IMR-90 (cell line): ENCODE results near the gene AGO1. TPM values are rescaled to one million over a fixed set of nuclear protein-coding genes. Genes with fewer than 3 reads are reported as not detected.

Experiments used
- ATAC-seq: fragments of 200-7000 bp; cut with Tn5 transposase; 2 replicates; pipeline ENCODE4 v1.9.1; 2020; ENCODE audit warnings: low read depth, mild to moderate bottlenecking, moderate library complexity
- BruUV-seq: library from RNA; stranded (reverse); fragments of 400-500 nt; replicated peaks from 2 replicates; lab custom pipeline; 2021; lab: Mats Ljungman, UMichigan
- CTCF ChIA-PET: fragments of 300-600 bp; formaldehyde crosslinking; extraction: SDS; loops from one replicate; lab custom pipeline; 2021; ENCODE audit warnings: antibody characterized with exemption; lab: Yijun Ruan, JAX
- POLR2A ChIA-PET: fragments of 300-600 bp; sonication (Branson Sonifier 250); formaldehyde crosslinking; loops from one replicate; lab custom pipeline; 2022; ENCODE audit warnings: antibody characterized with exemption; ENCODE audit not compliant: unreplicated experiment; lab: Charles Lee
- DNase-seq: peaks from one replicate; pipeline ENCODE4 v3.0.0; 2013
- H2AFZ ChIP-seq: replicated peaks from 2 replicates; pipeline ENCODE3; 2013; ENCODE audit warnings: low read length, mild to moderate bottlenecking; ENCODE audit not compliant: poor library complexity
- H2AK5ac ChIP-seq: 2 replicates; pipeline ENCODE4 v1.6.1; 2013; ENCODE audit warnings: low read depth, low read length, inconsistent platforms
- H2AK9ac ChIP-seq: replicated peaks from 2 replicates; pipeline ENCODE3; 2013; ENCODE audit warnings: mild to moderate bottlenecking, low read depth, low read length, moderate library complexity; ENCODE audit not compliant: poor library complexity
- H2BK120ac ChIP-seq: 2 replicates; pipeline ENCODE4 v1.6.1; 2013; ENCODE audit warnings: low read depth, low read length, inconsistent platforms
- H2BK15ac ChIP-seq: 3 replicates; pipeline ENCODE4 v1.6.1; 2013; ENCODE audit warnings: low read depth, low read length, inconsistent platforms
- H2BK20ac ChIP-seq: 2 replicates; pipeline ENCODE4 v1.6.1; 2013; ENCODE audit warnings: low read depth, mild to moderate bottlenecking, inconsistent platforms, low read length, moderate library complexity
- H2BK5ac ChIP-seq: 2 replicates; pipeline ENCODE4 v1.6.1; 2013; ENCODE audit warnings: mild to moderate bottlenecking, low read depth, low read length, inconsistent platforms; ENCODE audit not compliant: poor library complexity, severe bottlenecking
- H3K14ac ChIP-seq: replicated peaks from 2 replicates; pipeline ENCODE4 v1.6.1; 2013; ENCODE audit warnings: low read depth, low read length, inconsistent platforms
- H3K18ac ChIP-seq: 2 replicates; pipeline ENCODE4 v1.6.1; 2013; ENCODE audit warnings: low read depth, low read length, control low read depth
- H3K23ac ChIP-seq: 2 replicates; pipeline ENCODE4 v1.6.1; 2013; ENCODE audit warnings: low read depth, low read length, inconsistent platforms
- H3K27ac ChIP-seq: 2 replicates; pipeline ENCODE4 v1.5.1; 2013; ENCODE audit warnings: mild to moderate bottlenecking, control low read depth, low read length; ENCODE audit not compliant: insufficient read depth
- H3K27me3 ChIP-seq: 2 replicates; pipeline ENCODE4 v1.6.1; 2013; ENCODE audit warnings: low read length; ENCODE audit not compliant: control insufficient read depth, insufficient read depth
- H3K36me3 ChIP-seq: 2 replicates; pipeline ENCODE4 v1.6.1; 2013; ENCODE audit warnings: low read length, mixed read lengths; ENCODE audit not compliant: control insufficient read depth, insufficient read depth
- H3K4ac ChIP-seq: 2 replicates; pipeline ENCODE4 v1.6.1; 2013; ENCODE audit warnings: low read depth, low read length, inconsistent platforms
- H3K4me1 ChIP-seq: 2 replicates; pipeline ENCODE4 v1.6.1; 2013; ENCODE audit warnings: low read length, mixed read lengths; ENCODE audit not compliant: control insufficient read depth, insufficient read depth
- H3K4me2 ChIP-seq: 2 replicates; pipeline ENCODE4 v1.6.1; 2013; ENCODE audit warnings: low read depth, mild to moderate bottlenecking, control low read depth, low read length, moderate library complexity
- H3K4me3 ChIP-seq: 2 replicates; pipeline ENCODE4 v1.5.1; 2013; ENCODE audit warnings: low read depth, mild to moderate bottlenecking, control low read depth, low read length, moderate library complexity; ENCODE audit not compliant: insufficient read depth
- H3K56ac ChIP-seq: 2 replicates; pipeline ENCODE4 v1.6.1; 2013; ENCODE audit warnings: low read length, inconsistent platforms; ENCODE audit not compliant: insufficient read depth; ENCODE audit errors: extremely low read depth
- H3K79me1 ChIP-seq, 2 experiments: 2 replicates each; pipeline ENCODE4 v1.6.1; 2013; ENCODE audit warnings: low read length in 2 of 2, inconsistent platforms in 1 of 2, low read depth in 1 of 2
- H3K9ac ChIP-seq: 2 replicates; pipeline ENCODE4 v1.6.1; 2013; ENCODE audit warnings: low read depth, low read length, control low read depth
- H3K9me1 ChIP-seq: 2 replicates; pipeline ENCODE4 v1.6.1; 2013; ENCODE audit warnings: low read length, inconsistent platforms; ENCODE audit not compliant: insufficient read depth
- H3K9me3 ChIP-seq: 2 replicates; pipeline ENCODE4 v1.6.1; 2013; ENCODE audit warnings: low read length; ENCODE audit not compliant: control insufficient read depth, insufficient read depth
- H4K20me1 ChIP-seq: 2 replicates; pipeline ENCODE4 v1.6.1; 2013; ENCODE audit warnings: low read length, inconsistent platforms; ENCODE audit not compliant: insufficient read depth
- H4K5ac ChIP-seq: 2 replicates; pipeline ENCODE4 v1.6.1; 2013; ENCODE audit warnings: mild to moderate bottlenecking, low read depth, low read length, control low read depth
- H4K8ac ChIP-seq, 2 experiments: 2 replicates each; pipeline ENCODE4 v1.6.1; 2013; ENCODE audit warnings: low read depth in 2 of 2, low read length in 2 of 2, control low read depth in 1 of 2, inconsistent platforms in 1 of 2
- H4K91ac ChIP-seq: 2 replicates; pipeline ENCODE4 v1.6.1; 2013; ENCODE audit warnings: low read depth, low read length, inconsistent platforms; ENCODE audit not compliant: insufficient read depth
- POLR2A ChIP-seq: IDR thresholded peaks from 2 replicates; pipeline ENCODE4 v1.6.1; 2012; ENCODE audit warnings: mild to moderate bottlenecking, low read depth, low read length
- RAD21 ChIP-seq: IDR thresholded peaks from 2 replicates; pipeline ENCODE4 v1.6.1; 2012; ENCODE audit warnings: low read length, improper control_type of control experiment
- RFX5 ChIP-seq: IDR thresholded peaks from 2 replicates; pipeline ENCODE4 v1.8.0; 2012; ENCODE audit warnings: low read depth, mild to moderate bottlenecking, low read length, moderate library complexity
- WGBS, 2 experiments: methylation state at CpG; one replicate each; pipeline versions ENCODE4 v1.1.5 to v1.1.7; 2013; ENCODE audit warnings: missing lambda C conversion rate in 2 of 2; ENCODE audit not compliant: insufficient read length in 1 of 2; ENCODE audit errors: extremely low coverage in 2 of 2; 5-methylcytosine and 5-hydroxymethylcytosine counted together
- dilution Hi-C: fragments of 300-500 bp; cut with HindIII; formaldehyde crosslinking; loops from one replicate; pipeline ENCODE4 v1.14.3; 2018; ENCODE audit warnings: low sequenced_read_pairs; ENCODE audit not compliant: unreplicated experiment
- in situ Hi-C: fragments of 300-500 bp; cut with MboI; formaldehyde crosslinking; loops from 3 replicates; pipeline ENCODE4 v1.14.3; 2019; ENCODE audit warnings: low sequenced_read_pairs, inconsistent platforms, mixed read lengths
- intact Hi-C: fragments of 100-400 bp; cut with micrococcal nuclease; formaldehyde crosslinking; loops from 2 replicates; pipeline ENCODE4 v1.10.0; 2022
- polyA plus RNA-seq, 3 experiments: library from polyadenylated mRNA; depleted of rRNA; stranded (reverse); fragments of >200 nt; gene quantifications; 2 replicates each; pipeline ENCODE4 v1.2.3, GENCODE V29; 2012; ENCODE audit warnings: low replicate concordance in 1 of 3
- total RNA-seq: library from RNA; depleted of rRNA; stranded (reverse); fragments of >200 nt; gene quantifications from 2 replicates; pipeline ENCODE4 v1.2.3, GENCODE V29; 2012

AGO1 gene
- total and polyA plus RNA-seq, 2 of the 4 experiments (the other 2 are of a cell fraction) = 11.3 to 21.5 TPM

DNA sequence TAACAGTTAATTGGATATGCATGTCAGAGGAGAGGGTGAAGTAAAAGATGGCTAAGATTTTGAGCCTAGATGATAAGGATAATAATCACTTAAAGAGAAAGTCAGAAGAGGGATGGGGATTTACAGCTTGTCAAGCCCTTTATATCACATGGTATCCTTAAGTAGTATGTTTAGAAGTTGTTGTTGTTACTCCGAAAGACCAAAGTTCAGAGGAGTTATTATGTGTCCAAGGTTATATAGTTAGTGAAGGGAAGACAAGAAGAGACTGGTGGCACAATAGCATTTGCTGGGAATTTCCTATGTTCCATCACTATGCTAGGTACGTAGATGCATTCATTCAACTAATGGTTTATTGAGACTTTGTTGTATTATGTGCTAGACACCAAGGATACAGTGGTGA is 30.8 kb upstream of the AGO1 start:
- no peak overlapping the region for H3K4ac ChIP-seq
- no peak overlapping the region for H2BK15ac ChIP-seq
- H3K9me3 ChIP-seq = no peaks in the 10 kb centered on the region
- no peak overlapping the region for H3K14ac ChIP-seq
- DNase-seq (no peak), ATAC-seq (no peak)
- no peak overlapping the region for H2AK5ac ChIP-seq
- no peak overlapping the region for H3K56ac ChIP-seq
- POLR2A ChIA-PET = no interaction called here
- in situ Hi-C loops = no loop called here
- no peak overlapping the region for H4K8ac ChIP-seq
- no peaks in the 10 kb centered on the region for H3K79me1 ChIP-seq
- H3K9me1 ChIP-seq = no peaks in the 10 kb centered on the region
- CTCF ChIA-PET = interaction anchor here (0.6 kb wide), 1 partner anchor 106 kb away, joined by 3 read pairs; no protein-coding TSS in a partner anchor
- H3K4me1 ChIP-seq = peaks cover 5% of the 10 kb centered on the region
- H2AK9ac ChIP-seq = no peak overlapping the region
- no peak overlapping the region for H4K91ac ChIP-seq
- intact Hi-C loops = no loop called here
- H2BK20ac ChIP-seq = no peak overlapping the region
- H2BK120ac ChIP-seq = no peak overlapping the region
- no peaks in the 10 kb centered on the region for H3K27me3 ChIP-seq
- no TSS peak for BruUV-seq
- no peaks in the 10 kb centered on the region for H4K20me1 ChIP-seq
- 100% methylated on average over 1 of the region's 2 CpGs; no CpG with 5 or more reads in 1 of the 2 experiments for WGBS, 2 experiments
- no peak for TF ChIP-seq RFX5
- TF ChIP-seq RAD21 = no peak
- no peak for TF ChIP-seq POLR2A
- no peak overlapping the region for H3K4me3 ChIP-seq
- H3K9ac ChIP-seq = no peak overlapping the region
- H3K36me3 ChIP-seq = peaks cover 10% of the 10 kb centered on the region
- dilution Hi-C loops = no loop called here
- H3K4me2 ChIP-seq = no peak overlapping the region
- no peak overlapping the region for H3K27ac ChIP-seq
- no peak overlapping the region for H4K5ac ChIP-seq
- no peak overlapping the region for H2AFZ ChIP-seq
- H3K18ac ChIP-seq = no peak overlapping the region
- H3K23ac ChIP-seq = no peak overlapping the region
- no peak overlapping the region for H2BK5ac ChIP-seq
